Fibroblast of lung (primary cell): Measurements from ENCODE around the gene GNG7. TPM values are rescaled to one million over a fixed set of nuclear protein-coding genes. Genes with fewer than 3 reads are reported as not detected.

ENCODE experiments used
- DNase-seq, 2 donors: peaks; one replicate each; pipeline versions ENCODE4 v3.0.0 to v3.0.0-alpha.2; 2010; ENCODE audit warnings: low read depth in 2 of 2
- H2AFZ ChIP-seq: 2 replicates; pipeline ENCODE4 v1.5.1; 2012; ENCODE audit warnings: low read length, control low read depth, inconsistent platforms
- H3K27ac ChIP-seq: 2 replicates; pipeline ENCODE4 v1.5.1; 2011; ENCODE audit warnings: low read length, control low read depth; ENCODE audit not compliant: insufficient read depth
- H3K27me3 ChIP-seq: 2 replicates; pipeline ENCODE4 v1.5.1; 2011; ENCODE audit warnings: mild to moderate bottlenecking, low read length; ENCODE audit not compliant: control insufficient read depth, insufficient read depth
- H3K36me3 ChIP-seq: 2 replicates; pipeline ENCODE4 v1.5.1; 2011; ENCODE audit warnings: low read length; ENCODE audit not compliant: control insufficient read depth, insufficient read depth
- H3K4me1 ChIP-seq: 2 replicates; pipeline ENCODE4 v1.5.1; 2011; ENCODE audit warnings: low read length; ENCODE audit not compliant: control insufficient read depth, insufficient read depth; ENCODE audit errors: extremely low read depth
- H3K4me2 ChIP-seq: 2 replicates; pipeline ENCODE4 v1.5.1; 2011; ENCODE audit warnings: low read length, control low read depth; ENCODE audit not compliant: insufficient read depth; ENCODE audit errors: extremely low read depth
- H3K4me3 ChIP-seq, 4 experiments: fragments of 200-600 bp in 1 of 4; sonication (generic) in 1 of 4; replicated peaks in 1 of 4; 2 replicates each; pipeline ENCODE4 v1.5.1; 2011 to 2016; ENCODE audit warnings: low read length in 4 of 4, low read depth in 3 of 4, mild to moderate bottlenecking in 3 of 4, control low read depth in 2 of 4, inconsistent platforms in 1 of 4, mixed read lengths in 1 of 4; ENCODE audit not compliant: insufficient read depth in 1 of 4; ENCODE audit errors: control extremely low read depth in 1 of 4
- H3K79me2 ChIP-seq: 2 replicates; pipeline ENCODE4 v1.5.1; 2012; ENCODE audit warnings: mild to moderate bottlenecking, low read length, inconsistent platforms; ENCODE audit not compliant: control insufficient read depth, insufficient read depth
- H3K9ac ChIP-seq: 2 replicates; pipeline ENCODE4 v1.5.1; 2011; ENCODE audit warnings: mild to moderate bottlenecking, low read length, control low read depth; ENCODE audit not compliant: insufficient read depth
- H3K9me3 ChIP-seq: 2 replicates; pipeline ENCODE4 v1.5.1; 2012; ENCODE audit warnings: low read depth, low read length; ENCODE audit not compliant: control insufficient read depth, insufficient read depth
- H4K20me1 ChIP-seq: 2 replicates; pipeline ENCODE4 v1.5.1; 2011; ENCODE audit warnings: low read length; ENCODE audit not compliant: control insufficient read depth, insufficient read depth; ENCODE audit errors: extremely low read depth
- EZH2 ChIP-seq: IDR thresholded peaks from 2 replicates; pipeline ENCODE4 v1.5.1; 2012; ENCODE audit warnings: low read length, control low read depth, mild to moderate bottlenecking; ENCODE audit errors: missing control alignments
- polyA plus RNA-seq, 2 donors: library from polyadenylated mRNA; depleted of rRNA in 1 of 2; stranded (reverse) in 1 of 2; unstranded in 1 of 2; fragments of >200 nt; gene quantifications; 2 replicates each; pipeline ENCODE4 v1.2.1, GENCODE V29; 2011 to 2012; ENCODE audit warnings: missing spikeins in 1 of 2
- total RNA-seq: library from RNA; depleted of rRNA; stranded (reverse); fragments of >200 nt; gene quantifications from 2 replicates; pipeline ENCODE4 v1.2.1, GENCODE V29; 2014
- TF ChIP-seq, protein P1 (sequence below), 2 donors: IDR thresholded peaks in 1 of 2; conservative IDR thresholded peaks in 1 of 2; 1 replicate in 1 of 2; 2 replicates in 1 of 2; pipeline ENCODE4 v1.5.1; 2011 to 2012; ENCODE audit warnings: low read length in 2 of 2, control low read depth in 1 of 2, inconsistent platforms in 1 of 2, low read depth in 1 of 2, mild to moderate bottlenecking in 1 of 2

The GNG7 gene
- total and polyA plus RNA-seq, 2 donors (not counting 1 experiment from before 2014, with no cell fraction given), result 0.27 to 0.83 TPM

DNA sequence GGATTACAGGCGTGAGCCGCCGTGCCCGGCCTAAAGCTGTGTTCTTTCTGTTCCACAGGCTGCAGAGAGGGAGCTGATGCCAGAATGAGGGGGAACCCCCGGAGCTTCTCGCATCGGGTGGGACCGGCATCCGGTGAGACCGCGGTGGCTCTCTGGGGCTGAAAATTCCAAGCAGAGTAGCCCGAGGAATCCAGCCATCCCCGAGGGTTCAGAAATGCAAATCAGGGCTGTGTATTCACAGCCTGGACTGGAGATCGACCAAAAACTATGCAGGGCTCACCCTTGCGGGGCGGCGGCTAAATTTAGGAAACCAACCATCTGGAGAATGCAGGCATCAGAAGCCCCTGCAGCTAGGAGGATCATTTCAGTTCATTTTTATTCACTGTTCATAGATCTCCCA, 99.2 kb downstream of the GNG7 start:
- Histone ChIP-seq H3K27ac (peak overlapping the region; percentile 30), H3K4me2 (peak overlapping the region; percentile 39), H3K9me3 (no peaks in the 10 kb centered on the region), H3K4me3 (peak overlapping the region in 3 of 4 experiments; percentile 2 to 21 (median 15)), H2AFZ (no peak overlapping the region), H3K9ac (peak overlapping the region; percentile 37), H3K4me1 (peaks cover 5% of the 10 kb centered on the region), H4K20me1 (no peaks in the 10 kb centered on the region), H3K79me2 (no peaks in the 10 kb centered on the region), H3K36me3 (no peaks in the 10 kb centered on the region), H3K27me3 (no peaks in the 10 kb centered on the region)
- DNase-seq, result peak; percentile 30 to 84
- TF ChIP-seq EZH2, result no peak
- TF ChIP-seq, protein P1, sequence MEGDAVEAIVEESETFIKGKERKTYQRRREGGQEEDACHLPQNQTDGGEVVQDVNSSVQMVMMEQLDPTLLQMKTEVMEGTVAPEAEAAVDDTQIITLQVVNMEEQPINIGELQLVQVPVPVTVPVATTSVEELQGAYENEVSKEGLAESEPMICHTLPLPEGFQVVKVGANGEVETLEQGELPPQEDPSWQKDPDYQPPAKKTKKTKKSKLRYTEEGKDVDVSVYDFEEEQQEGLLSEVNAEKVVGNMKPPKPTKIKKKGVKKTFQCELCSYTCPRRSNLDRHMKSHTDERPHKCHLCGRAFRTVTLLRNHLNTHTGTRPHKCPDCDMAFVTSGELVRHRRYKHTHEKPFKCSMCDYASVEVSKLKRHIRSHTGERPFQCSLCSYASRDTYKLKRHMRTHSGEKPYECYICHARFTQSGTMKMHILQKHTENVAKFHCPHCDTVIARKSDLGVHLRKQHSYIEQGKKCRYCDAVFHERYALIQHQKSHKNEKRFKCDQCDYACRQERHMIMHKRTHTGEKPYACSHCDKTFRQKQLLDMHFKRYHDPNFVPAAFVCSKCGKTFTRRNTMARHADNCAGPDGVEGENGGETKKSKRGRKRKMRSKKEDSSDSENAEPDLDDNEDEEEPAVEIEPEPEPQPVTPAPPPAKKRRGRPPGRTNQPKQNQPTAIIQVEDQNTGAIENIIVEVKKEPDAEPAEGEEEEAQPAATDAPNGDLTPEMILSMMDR (conservative IDR thresholded peaks at IDR 0.05 in 1 of 2, IDR thresholded peaks at IDR 0.05 in 1 of 2; ENCODE audit: low read depth in 1 of 2, low read length in 2 of 2), result no peak

DNA sequence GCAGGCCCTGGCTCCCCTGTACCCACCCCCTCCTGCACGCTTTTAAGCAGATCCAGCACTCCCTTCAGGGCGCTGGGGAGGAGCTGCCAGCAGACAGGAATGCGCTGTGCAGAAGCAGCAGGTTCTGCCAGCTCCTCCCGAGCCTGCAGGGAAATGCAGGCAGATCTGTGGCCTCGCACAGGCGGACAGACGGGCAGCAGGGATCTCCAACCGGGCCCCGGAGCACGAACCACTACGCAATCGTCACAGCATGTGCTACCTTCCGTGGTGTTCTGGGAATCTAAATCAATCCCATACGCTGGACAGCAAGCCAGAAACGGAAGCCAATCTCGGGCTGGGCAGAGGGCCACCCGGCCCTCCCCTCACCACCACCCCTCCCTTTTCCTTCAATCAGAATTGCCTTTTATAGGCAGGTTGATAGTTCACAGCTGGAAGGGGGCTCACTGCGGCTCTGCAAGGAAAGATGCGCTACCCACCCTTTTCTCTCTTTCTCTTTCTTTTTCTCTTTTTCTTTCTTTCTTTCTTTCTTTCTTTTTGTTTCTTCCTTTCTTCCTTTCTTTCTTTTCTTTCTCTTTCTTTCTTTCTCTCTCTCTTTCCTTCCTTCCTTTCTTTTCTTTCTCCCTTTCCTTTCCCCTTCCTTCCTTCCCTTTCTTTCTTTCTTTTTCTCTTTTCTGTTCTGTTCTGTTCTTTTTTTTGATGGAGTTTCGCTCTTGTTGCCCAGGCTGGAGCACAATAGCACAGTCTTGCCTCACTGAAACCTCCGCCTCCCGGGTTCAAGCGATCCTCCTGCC, 99.9 kb downstream of the GNG7 start:
- Histone ChIP-seq H3K27ac (peak overlapping the region; percentile 31), H3K79me2 (no peaks in the 10 kb centered on the region), H3K4me1 (peaks cover 5% of the 10 kb centered on the region), H3K4me3 (peak overlapping the region in 3 of 4 experiments; percentile 7 to 28 (median 15)), H3K27me3 (no peaks in the 10 kb centered on the region), H2AFZ (no peak overlapping the region), H3K36me3 (no peaks in the 10 kb centered on the region), H3K9ac (peak overlapping the region; percentile 20), H3K4me2 (peak overlapping the region; percentile 39), H4K20me1 (no peaks in the 10 kb centered on the region), H3K9me3 (no peaks in the 10 kb centered on the region)
- peak; percentile 94 to 97 for DNase-seq
- no peak for TF ChIP-seq EZH2
- TF ChIP-seq, protein P1 (conservative IDR thresholded peaks at IDR 0.05 in 1 of 2, IDR thresholded peaks at IDR 0.05 in 1 of 2; ENCODE audit: low read depth in 1 of 2, low read length in 2 of 2), result no peak

DNA sequence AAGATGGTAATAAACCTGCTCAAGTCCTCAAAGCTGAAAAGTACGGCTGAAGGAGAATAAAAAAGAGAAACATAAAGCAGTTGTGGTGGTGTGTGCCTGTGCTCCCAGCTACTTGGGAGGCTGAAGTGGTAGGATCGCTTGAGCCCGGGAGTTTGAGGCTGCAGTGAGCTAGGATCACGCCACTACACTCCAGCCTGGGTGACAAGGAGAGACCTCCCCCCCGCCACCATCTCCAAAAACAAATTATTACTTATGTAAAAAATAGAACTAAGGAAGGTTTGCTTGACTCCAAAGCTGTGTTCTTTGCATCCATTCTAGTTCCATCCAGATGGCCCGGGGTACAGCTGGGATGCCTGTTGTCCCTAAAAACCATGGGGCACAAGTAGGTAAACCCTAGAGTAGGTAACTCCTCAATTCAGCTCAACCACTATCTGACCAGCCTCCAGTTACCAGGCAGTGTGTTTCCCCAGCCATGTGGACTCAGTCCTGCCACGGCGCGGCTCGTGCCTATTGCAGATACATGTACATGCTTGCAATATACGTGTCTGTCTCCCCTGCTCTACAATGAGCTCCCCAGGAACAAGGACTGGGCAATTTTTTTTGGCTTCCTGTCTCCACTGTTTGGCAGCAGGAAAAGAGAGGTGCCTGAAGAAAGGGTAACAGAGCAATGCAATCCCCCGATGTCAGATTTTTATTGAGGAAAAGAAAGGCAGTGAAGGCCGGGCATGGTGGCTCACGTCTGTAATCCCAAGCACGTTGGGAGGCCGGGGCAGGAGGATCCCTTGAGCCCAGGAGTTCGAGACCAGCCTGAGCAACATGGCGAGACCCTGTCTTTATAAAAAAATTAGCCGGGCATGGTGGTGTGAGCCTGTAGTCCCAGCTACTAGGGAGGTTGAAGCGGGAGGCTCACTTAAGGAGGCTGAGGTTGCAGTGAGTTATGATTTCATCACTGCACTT, 101.3 kb downstream of the GNG7 start:
- H3K4me2 ChIP-seq, result no peak overlapping the region
- H3K4me3 ChIP-seq, result no peak overlapping the region
- no peak for TF ChIP-seq EZH2
- TF ChIP-seq, protein P1 (conservative IDR thresholded peaks at IDR 0.05 in 1 of 2, IDR thresholded peaks at IDR 0.05 in 1 of 2; ENCODE audit: low read depth in 1 of 2, low read length in 2 of 2), result no peak
- no peak overlapping the region for H3K9ac ChIP-seq
- no peak overlapping the region for H2AFZ ChIP-seq
- peaks cover 5% of the 10 kb centered on the region for H3K4me1 ChIP-seq
- no peaks in the 10 kb centered on the region for H4K20me1 ChIP-seq
- H3K27ac ChIP-seq, result no peak overlapping the region
- H3K79me2 ChIP-seq, result no peaks in the 10 kb centered on the region
- H3K36me3 ChIP-seq, result no peaks in the 10 kb centered on the region
- no peaks in the 10 kb centered on the region for H3K9me3 ChIP-seq
- no peaks in the 10 kb centered on the region for H3K27me3 ChIP-seq
- no peak for DNase-seq
